Mucosa of rectum (tissue), 2 donors: ENCODE results near the gene NLRP12.
"Not testable (repeated sequence)": the region's sequence is repeated elsewhere in the genome, so short reads cannot be mapped to it uniquely, and the experiment has no call there.

ENCODE experiments used
- H3K27ac ChIP-seq, 2 donors: one replicate each; pipeline ENCODE4 v1.7.0; 2013; ENCODE audit warnings: inconsistent platforms in 2 of 2, low read depth in 2 of 2, low read length in 2 of 2
- H3K27me3 ChIP-seq, 2 donors: one replicate each; pipeline ENCODE4 v1.7.0; 2013; ENCODE audit warnings: low read length in 2 of 2; ENCODE audit not compliant: control insufficient read depth in 2 of 2, insufficient read depth in 2 of 2
- H3K36me3 ChIP-seq, 2 donors: one replicate each; pipeline ENCODE4 v1.7.0; 2013; ENCODE audit warnings: low read length in 2 of 2; ENCODE audit not compliant: control insufficient read depth in 2 of 2, insufficient read depth in 2 of 2
- H3K4me1 ChIP-seq, 2 donors: one replicate each; pipeline ENCODE4 v1.7.0; 2013; ENCODE audit warnings: low read length in 2 of 2, mild to moderate bottlenecking in 1 of 2; ENCODE audit not compliant: control insufficient read depth in 2 of 2, insufficient read depth in 2 of 2
- H3K4me3 ChIP-seq, 2 donors: one replicate each; pipeline ENCODE4 v1.7.0; 2013; ENCODE audit warnings: low read length in 2 of 2
- H3K9ac ChIP-seq, 2 donors: one replicate each; pipeline ENCODE4 v1.7.0; 2013; ENCODE audit warnings: low read length in 2 of 2, low read depth in 1 of 2, mild to moderate bottlenecking in 1 of 2
- H3K9me3 ChIP-seq, 2 donors: one replicate each; pipeline ENCODE4 v1.7.0; 2013; ENCODE audit warnings: low read length in 2 of 2; ENCODE audit not compliant: control insufficient read depth in 2 of 2
- donor health status: healthy.
- donor health status: Normal muscosa, but diverticular disease.

The NLRP12 gene

GRCh38 chr19:53866865-53867224 is 42.7 kb upstream of the NLRP12 start:
- Histone ChIP-seq H3K27me3 (no peaks in the 10 kb centered on the region), H3K36me3 (no peaks in the 10 kb centered on the region), H3K9me3 (no peaks in the 10 kb centered on the region), H3K9ac (peak overlapping the region; percentile 58 to 68), H3K27ac (peak overlapping the region; percentile 89 to 92), H3K4me1 (peaks cover 27 to 43% of the 10 kb centered on the region in 2 donors), H3K4me3 (peak overlapping the region; percentile 64 to 72)

GRCh38 chr19:53865918-53866864 is 42.1 kb upstream of the NLRP12 start:
- Histone ChIP-seq H3K27ac (peak overlapping the region; percentile 89 to 92), H3K36me3 (no peaks in the 10 kb centered on the region), H3K9me3 (no peaks in the 10 kb centered on the region), H3K4me1 (peaks cover 25 to 42% of the 10 kb centered on the region in 2 donors), H3K9ac (peak overlapping the region; percentile 47 to 58), H3K27me3 (no peaks in the 10 kb centered on the region), H3K4me3 (peak overlapping the region; percentile 53 to 72)

GRCh38 chr19:53865523-53865917 is 41.4 kb upstream of the NLRP12 start:
- Histone ChIP-seq H3K9me3 (no peaks in the 10 kb centered on the region), H3K27me3 (no peaks in the 10 kb centered on the region), H3K9ac (peak overlapping the region; percentile 47 to 58), H3K27ac (peak overlapping the region; percentile 89 to 92), H3K4me1 (peaks cover 25 to 38% of the 10 kb centered on the region in 2 donors), H3K36me3 (no peaks in the 10 kb centered on the region), H3K4me3 (peak overlapping the region in 1 of 2 donors; percentile 72)

GRCh38 chr19:53864308-53864836 is 40.3 kb upstream of the NLRP12 start:
- H3K9me3 ChIP-seq, result no peaks in the 10 kb centered on the region
- H3K27me3 ChIP-seq, result no peaks in the 10 kb centered on the region
- no peak overlapping the region for H3K9ac ChIP-seq
- H3K27ac ChIP-seq, result peak overlapping the region; percentile 35 to 38
- H3K4me3 ChIP-seq, result no peak overlapping the region
- H3K36me3 ChIP-seq, result no peaks in the 10 kb centered on the region
- H3K4me1 ChIP-seq, result peaks cover 25 to 36% of the 10 kb centered on the region in 2 donors

GRCh38 chr19:53853707-53854106 is 29.6 kb upstream of the NLRP12 start:
- Histone ChIP-seq H3K4me1 (peaks cover 0 to 3% of the 10 kb centered on the region in 2 donors), H3K36me3 (no peaks in the 10 kb centered on the region), H3K27me3 (no peaks in the 10 kb centered on the region), H3K9ac (no peak overlapping the region), H3K4me3 (no peak overlapping the region), H3K9me3 (no peaks in the 10 kb centered on the region), H3K27ac (no peak overlapping the region)

GRCh38 chr19:53849237-53849676 is 25.1 kb upstream of the NLRP12 start:
- H3K27ac ChIP-seq, result no peak overlapping the region
- H3K27me3 ChIP-seq, result no peaks in the 10 kb centered on the region
- no peak overlapping the region for H3K9ac ChIP-seq
- peak overlapping the region in 1 of 2 donors; percentile 7 for H3K4me3 ChIP-seq
- H3K9me3 ChIP-seq, result no peaks in the 10 kb centered on the region
- peaks cover 0 to 3% of the 10 kb centered on the region in 2 donors for H3K4me1 ChIP-seq
- H3K36me3 ChIP-seq, result no peaks in the 10 kb centered on the region

GRCh38 chr19:53847555-53847954 is 23.4 kb upstream of the NLRP12 start:
- H3K9ac ChIP-seq, result no peak overlapping the region
- H3K27ac ChIP-seq, result no peak overlapping the region
- H3K27me3 ChIP-seq, result no peaks in the 10 kb centered on the region
- no peak overlapping the region for H3K4me3 ChIP-seq
- no peaks in the 10 kb centered on the region for H3K36me3 ChIP-seq
- no peaks in the 10 kb centered on the region for H3K9me3 ChIP-seq
- H3K4me1 ChIP-seq, result peaks cover under 1 to 3% of the 10 kb centered on the region in 2 donors

GRCh38 chr19:53844849-53845246 is 20.7 kb upstream of the NLRP12 start:
- H3K9me3 ChIP-seq, result no peaks in the 10 kb centered on the region
- no peak overlapping the region for H3K9ac ChIP-seq
- peaks cover 3 to 5% of the 10 kb centered on the region in 2 donors for H3K4me1 ChIP-seq
- no peak overlapping the region for H3K27ac ChIP-seq
- no peaks in the 10 kb centered on the region for H3K27me3 ChIP-seq
- H3K4me3 ChIP-seq, result no peak overlapping the region
- H3K36me3 ChIP-seq, result no peaks in the 10 kb centered on the region

- H3K9me3 ChIP-seq, H3K36me3 ChIP-seq, H3K27ac ChIP-seq, H3K9ac ChIP-seq, H3K27me3 ChIP-seq, H3K4me3 ChIP-seq, H3K4me1 ChIP-seq: not testable (repeated sequence)
These were observed 16.8 kb upstream of the NLRP12 start for GRCh38 chr19:53840914-53841313.

GRCh38 chr19:53840241-53840640 is 16.1 kb upstream of the NLRP12 start:
- H3K9ac ChIP-seq, H3K9me3 ChIP-seq, H3K4me1 ChIP-seq, H3K27me3 ChIP-seq, H3K4me3 ChIP-seq, H3K36me3 ChIP-seq, H3K27ac ChIP-seq: not testable (repeated sequence)
